ENCODE data around the gene RUNX2.

GRCh38 chr6:45278367-45278766 is 49.8 kb upstream of the RUNX2 start:
- no peak for TF ChIP-seq CTCF (IDR thresholded peaks at IDR 0.05; ENCODE audit: poor library complexity)
- TF ChIP-seq EZH2 (IDR thresholded peaks at IDR 0.05; ENCODE audit: borderline replicate concordance), result no peak
- no peak for TF ChIP-seq EZH2phosphoT487 (IDR thresholded peaks at IDR 0.05; ENCODE audit: low read depth, severe bottlenecking, unreplicated experiment)

All from hepatocyte (in vitro differentiated cells).